GM19397 (cell line): ENCODE results near the gene SEPTIN11.
A peak's percentile ranks its signal among the peaks of the same experiment; 100 is the strongest.
"Not testable (repeated sequence)": the region's sequence is repeated elsewhere in the genome, so short reads cannot be mapped to it uniquely, and the experiment has no call there.

Source experiments
- ATAC-seq: cut with Tn5 transposase; IDR thresholded peaks from one replicate; pipeline ENCODE4 v1.9.1; 2021; ENCODE audit warnings: mild to moderate bottlenecking, moderate library complexity; ENCODE audit not compliant: unreplicated experiment

The SEPTIN11 gene

GRCh38 chr4:76951672-76952010 lies 2.1 kb downstream of the SEPTIN11 start:
- ATAC-seq = no peak

- ATAC-seq = no peak
These were observed 2.5 kb downstream of the SEPTIN11 start for GRCh38 chr4:76952071-76952470.

- ATAC-seq = no peak
These were observed 3.4 kb downstream of the SEPTIN11 start for GRCh38 chr4:76952656-76953582.

GRCh38 chr4:76953956-76954355 lies 4.4 kb downstream of the SEPTIN11 start:
- no peak for ATAC-seq

GRCh38 chr4:76954489-76954888 lies 4.9 kb downstream of the SEPTIN11 start:
- no peak for ATAC-seq

GRCh38 chr4:76955182-76955581 lies 5.6 kb downstream of the SEPTIN11 start:
- ATAC-seq = no peak

GRCh38 chr4:76957004-76957738 lies 7.6 kb downstream of the SEPTIN11 start:
- no peak for ATAC-seq

- no peak for ATAC-seq
These were observed 9.3 kb downstream of the SEPTIN11 start for GRCh38 chr4:76958891-76959290.

- ATAC-seq = peak; percentile 64
These were observed 10.5 kb downstream of the SEPTIN11 start for GRCh38 chr4:76960014-76960413.

- ATAC-seq = no peak
These were observed 13.0 kb downstream of the SEPTIN11 start for GRCh38 chr4:76962406-76963130.

GRCh38 chr4:76963131-76963750 lies 13.7 kb downstream of the SEPTIN11 start:
- no peak for ATAC-seq

- ATAC-seq = not testable (repeated sequence)
These were observed 14.4 kb downstream of the SEPTIN11 start for GRCh38 chr4:76963927-76964326.

GRCh38 chr4:76964769-76965168 lies 15.2 kb downstream of the SEPTIN11 start:
- no peak for ATAC-seq

- ATAC-seq = no peak
These were observed 16.5 kb downstream of the SEPTIN11 start for GRCh38 chr4:76965866-76966579.

GRCh38 chr4:76968937-76969336 lies 19.4 kb downstream of the SEPTIN11 start:
- ATAC-seq = no peak

- ATAC-seq = no peak
These were observed 19.9 kb downstream of the SEPTIN11 start for GRCh38 chr4:76969495-76969894.

GRCh38 chr4:76969941-76970529 lies 20.5 kb downstream of the SEPTIN11 start:
- no peak for ATAC-seq

- no peak for ATAC-seq
These were observed 22.8 kb downstream of the SEPTIN11 start for GRCh38 chr4:76972306-76972705.

- no peak for ATAC-seq
These were observed 24.6 kb downstream of the SEPTIN11 start for GRCh38 chr4:76974150-76974549.

- ATAC-seq = no peak
These were observed 27.6 kb downstream of the SEPTIN11 start for GRCh38 chr4:76977113-76977512.
